Uterus (tissue), 4 donors: Measurements from ENCODE around the gene CD22. TPM values are rescaled to one million over a fixed set of nuclear protein-coding genes. Genes with fewer than 3 reads are reported as not detected.

Source experiments
- DNase-seq, 2 donors: peaks; one replicate each; pipeline ENCODE4 v3.0.0-alpha.2; 2019 to 2020
- H3K27ac ChIP-seq, 2 donors: fragments of 200-600 bp; sonication (generic); 1 replicate in 1 of 2; 2 replicates in 1 of 2; pipeline ENCODE4 v1.5.1; 2016 to 2018
- H3K27me3 ChIP-seq, 2 donors: fragments of 200-600 bp; sonication (generic); one replicate each; pipeline ENCODE4 v1.5.1; 2018 to 2019; ENCODE audit warnings: control low read depth in 1 of 2
- H3K36me3 ChIP-seq, 2 donors: fragments of 200-600 bp; sonication (generic); one replicate each; pipeline ENCODE4 v1.5.1; 2019; ENCODE audit warnings: control low read depth in 1 of 2
- H3K4me1 ChIP-seq, 2 donors: fragments of 200-600 bp; sonication (generic); one replicate each; pipeline ENCODE4 v1.5.1; 2018 to 2019; ENCODE audit warnings: control low read depth in 1 of 2
- H3K4me3 ChIP-seq, 2 donors: fragments of 200-600 bp; sonication (generic); 1 replicate in 1 of 2; 2 replicates in 1 of 2; pipeline ENCODE4 v1.5.1; 2018 to 2019; ENCODE audit warnings: mild to moderate bottlenecking in 1 of 2
- H3K9me3 ChIP-seq, 2 donors: fragments of 200-600 bp; sonication (generic); one replicate each; pipeline ENCODE4 v1.5.1; 2019; ENCODE audit warnings: control low read depth in 1 of 2
- CTCF ChIP-seq, 4 experiments: fragments of 200-600 bp in 2 of 4; fragments of 450-650 bp in 2 of 4; sonication (generic) in 2 of 4; IDR thresholded peaks; one replicate each; pipeline ENCODE4 v1.5.1; 2016 to 2019; ENCODE audit warnings: antibody characterized with exemption in 4 of 4, mild to moderate bottlenecking in 2 of 4, moderate library complexity in 1 of 4
- POLR2A ChIP-seq, 2 donors: fragments of 450-650 bp; IDR thresholded peaks; one replicate each; pipeline ENCODE4 v1.6.1; 2016; ENCODE audit warnings: antibody characterized with exemption in 2 of 2, mild to moderate bottlenecking in 1 of 2, moderate library complexity in 1 of 2
- intact Hi-C: fragments of 100-400 bp; cut with DNase I; formaldehyde crosslinking; loops from one replicate; pipeline ENCODE4 v1.15.1; 2023; ENCODE audit warnings: low total_unique reads
- total RNA-seq, 4 donors: library from RNA; depleted of rRNA in 3 of 4; stranded (reverse); fragments of >200 nt in 3 of 4; gene quantifications; one replicate each; pipeline versions ENCODE4 v1.1.0 to v1.2.4, GENCODE V29; 2014 to 2023
- donor health status: DM: yes; HTN: yes; CAD: no.

CD22 gene
- total RNA-seq, 4 donors from 2014 or later = under 0.01 to 9.4 (median 1.3) TPM

- intact Hi-C loops = no loop called here
- H3K27ac ChIP-seq = no peak overlapping the region
- H3K4me1 ChIP-seq = no peaks in the 10 kb centered on the region
- no peaks in the 10 kb centered on the region for H3K36me3 ChIP-seq
- H3K27me3 ChIP-seq = no peaks in the 10 kb centered on the region
- no peak for DNase-seq
- H3K4me3 ChIP-seq = no peak overlapping the region
- no peaks in the 10 kb centered on the region for H3K9me3 ChIP-seq
- no peak for TF ChIP-seq CTCF (IDR thresholded peaks at IDR 0.05)
- no peak for TF ChIP-seq POLR2A (IDR thresholded peaks at IDR 0.05)
Observed at GRCh38 chr19:35342430-35342829, 13.4 kb downstream of the CD22 start.

GRCh38 chr19:35344511-35345031, 15.6 kb downstream of the CD22 start:
- TF ChIP-seq POLR2A (IDR thresholded peaks at IDR 0.05) (no peak), CTCF (IDR thresholded peaks at IDR 0.05) (no peak)
- intact Hi-C loops = no loop called here
- no peak for DNase-seq
- Histone ChIP-seq H3K9me3 (no peaks in the 10 kb centered on the region), H3K36me3 (no peaks in the 10 kb centered on the region), H3K27me3 (no peaks in the 10 kb centered on the region), H3K4me1 (no peaks in the 10 kb centered on the region), H3K27ac (no peak overlapping the region), H3K4me3 (no peak overlapping the region)

DNA sequence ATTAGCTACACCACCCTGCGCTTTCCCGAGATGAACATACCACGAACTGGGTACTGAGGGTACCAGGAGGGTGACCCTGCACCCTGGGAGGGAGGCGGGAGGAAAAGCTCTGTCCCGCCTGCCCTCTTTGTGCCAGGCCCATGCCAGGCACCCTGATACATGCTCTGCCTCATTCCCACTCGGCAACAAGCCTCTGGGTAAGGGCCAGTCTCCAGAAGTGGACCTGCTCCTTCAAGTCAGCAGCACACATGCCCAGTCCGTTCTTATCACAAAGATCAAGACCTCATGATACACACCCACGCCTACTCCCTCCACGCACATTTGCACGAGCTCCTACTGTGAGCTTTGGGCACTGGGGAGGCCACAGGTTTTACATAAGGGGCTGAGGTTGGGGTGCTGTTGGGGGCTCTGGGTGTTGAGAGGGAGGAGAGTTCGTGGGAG, 16.7 kb downstream of the CD22 start:
- H3K36me3 ChIP-seq = no peaks in the 10 kb centered on the region
- H3K9me3 ChIP-seq = no peaks in the 10 kb centered on the region
- H3K27ac ChIP-seq = no peak overlapping the region
- TF ChIP-seq POLR2A (IDR thresholded peaks at IDR 0.05) (no peak), CTCF (IDR thresholded peaks at IDR 0.05) (no peak)
- DNase-seq = no peak
- no peaks in the 10 kb centered on the region for H3K4me1 ChIP-seq
- H3K4me3 ChIP-seq = no peak overlapping the region
- intact Hi-C loops = no loop called here
- H3K27me3 ChIP-seq = no peaks in the 10 kb centered on the region

DNA sequence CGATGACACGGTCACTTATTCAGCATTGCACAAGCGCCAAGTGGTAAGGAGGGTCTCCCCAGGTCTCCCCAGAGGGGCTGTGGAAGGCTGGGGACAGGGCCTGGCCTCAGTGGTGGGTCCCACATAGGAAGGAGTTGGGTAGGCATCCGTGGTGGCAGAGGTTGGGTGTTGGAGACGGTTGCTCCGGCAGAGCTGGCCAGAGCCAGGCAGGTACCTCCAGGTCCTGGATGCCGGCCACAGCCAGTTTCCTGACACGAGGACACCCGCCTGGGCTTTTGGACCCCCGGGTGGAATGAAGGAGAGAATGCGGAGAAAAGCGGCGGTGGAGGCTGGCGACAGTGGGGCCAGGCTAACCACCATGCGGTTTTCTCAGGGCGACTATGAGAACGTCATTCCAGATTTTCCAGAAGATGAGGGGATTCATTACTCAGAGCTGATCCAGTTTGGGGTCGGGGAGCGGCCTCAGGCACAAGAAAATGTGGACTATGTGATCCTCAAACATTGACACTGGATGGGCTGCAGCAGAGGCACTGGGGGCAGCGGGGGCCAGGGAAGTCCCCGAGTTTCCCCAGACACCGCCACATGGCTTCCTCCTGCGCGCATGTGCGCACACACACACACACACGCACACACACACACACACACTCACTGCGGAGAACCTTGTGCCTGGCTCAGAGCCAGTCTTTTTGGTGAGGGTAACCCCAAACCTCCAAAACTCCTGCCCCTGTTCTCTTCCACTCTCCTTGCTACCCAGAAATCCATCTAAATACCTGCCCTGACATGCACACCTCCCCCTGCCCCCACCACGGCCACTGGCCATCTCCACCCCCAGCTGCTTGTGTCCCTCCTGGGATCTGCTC, 17.4 kb downstream of the CD22 start:
- TF ChIP-seq CTCF (IDR thresholded peaks at IDR 0.05) (no peak), POLR2A (IDR thresholded peaks at IDR 0.05) (no peak)
- Histone ChIP-seq H3K27me3 (no peaks in the 10 kb centered on the region), H3K4me1 (no peaks in the 10 kb centered on the region), H3K9me3 (no peaks in the 10 kb centered on the region), H3K36me3 (no peaks in the 10 kb centered on the region), H3K27ac (no peak overlapping the region), H3K4me3 (no peak overlapping the region)
- no peak for DNase-seq
- intact Hi-C loops = no loop called here

GRCh38 chr19:35347171-35347929, 18.4 kb downstream of the CD22 start, which contains the start of gene FFAR1:
FFAR1 (plus strand) TSS chr19:35347902; CDS start chr19:35351552, 3,650 bp downstream.
- Histone ChIP-seq H3K4me3 (no peak within 1 kb of the TSS), H3K36me3 (no peaks in the 10 kb centered on the region), H3K4me1 (no peaks in the 10 kb centered on the region), H3K9me3 (no peaks in the 10 kb centered on the region), H3K27ac (no peak within 1 kb of the TSS), H3K27me3 (no peaks in the 10 kb centered on the region)
- intact Hi-C loops = no loop called here
- no peak for DNase-seq
- no peak for TF ChIP-seq CTCF (IDR thresholded peaks at IDR 0.05)
- TF ChIP-seq POLR2A (IDR thresholded peaks at IDR 0.05) = no peak
